ENCODE results near the gene SH3PXD2B.
"Not testable (repeated sequence)": the region's sequence is repeated elsewhere in the genome, so short reads cannot be mapped to it uniquely, and the experiment has no call there.

The SH3PXD2B gene

DNA sequence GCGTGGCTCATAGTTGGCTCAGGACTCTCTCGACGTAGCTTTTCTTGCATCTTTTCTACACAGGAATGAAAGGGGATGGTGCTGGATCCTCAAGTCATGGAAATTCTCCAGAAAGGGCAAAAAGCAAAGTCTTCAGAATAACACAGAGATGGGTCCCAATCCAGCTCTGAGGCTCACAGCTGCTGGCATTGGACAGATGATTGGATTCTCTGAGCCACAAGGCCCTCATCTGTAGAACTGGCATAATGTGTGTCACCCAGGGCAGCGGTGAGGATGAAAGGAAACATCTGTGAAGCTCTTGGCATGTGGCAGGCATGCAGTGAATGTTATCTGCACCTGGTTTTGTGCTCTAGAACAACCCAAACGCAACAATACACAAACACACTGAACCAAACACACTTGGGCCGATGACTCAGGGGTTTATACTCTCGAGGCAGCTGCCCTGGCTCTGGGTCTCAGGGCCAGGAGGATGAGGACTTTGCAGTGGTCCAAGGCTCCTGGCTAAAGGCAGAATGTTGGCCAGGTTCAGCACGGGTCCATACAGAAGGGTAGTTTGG, 106.8 kb downstream of the SH3PXD2B start:
- in situ Hi-C loops (cut with HindIII; ENCODE audit: low sequenced_read_pairs), result no loop called here

DNA sequence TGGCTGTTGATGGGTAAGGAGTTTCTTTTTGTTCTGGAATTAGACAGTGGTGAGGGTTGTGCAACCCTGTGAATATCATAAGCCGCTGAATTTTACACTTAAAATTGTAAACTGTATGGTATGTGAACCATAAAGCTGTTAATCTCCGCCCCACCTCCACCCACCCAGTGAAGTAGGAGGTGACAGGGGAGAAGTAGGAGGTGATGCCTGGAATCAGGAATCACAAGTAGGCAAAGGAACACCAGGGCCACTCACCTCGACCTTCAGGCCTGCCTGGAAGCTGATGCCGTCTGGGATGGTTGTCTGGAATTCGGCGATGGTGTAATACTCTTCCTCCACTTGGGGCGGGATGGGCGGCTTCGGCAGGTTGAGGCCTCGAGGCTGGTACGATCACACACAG, 108.4 kb downstream of the SH3PXD2B start:
- in situ Hi-C loops (cut with HindIII; ENCODE audit: low sequenced_read_pairs), result no loop called here

- in situ Hi-C loops (cut with HindIII; ENCODE audit: low sequenced_read_pairs), result no loop called here
Observed at GRCh38 chr5:172344855-172345409, 109.4 kb downstream of the SH3PXD2B start.

DNA sequence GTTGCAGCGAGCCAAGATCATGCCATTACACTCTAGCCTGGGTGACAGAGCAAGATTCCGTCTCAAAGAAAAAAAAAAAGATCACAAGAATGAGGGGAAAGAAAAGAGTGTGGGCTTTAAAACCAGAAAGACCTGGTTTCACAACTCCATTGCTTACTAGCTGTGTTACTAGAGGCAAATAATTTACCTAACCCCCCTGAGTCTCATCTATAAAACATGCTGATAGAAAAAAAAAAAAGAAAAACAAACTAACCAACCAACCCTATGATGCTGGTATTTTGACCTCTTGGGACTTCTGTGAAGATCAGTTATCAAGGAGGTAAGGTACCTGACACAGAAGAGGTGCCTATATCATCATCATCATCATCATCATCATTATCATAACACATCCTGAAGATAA, 110.6 kb downstream of the SH3PXD2B start:
- in situ Hi-C loops (cut with HindIII; ENCODE audit: low sequenced_read_pairs), result no loop called here

GRCh38 chr5:172342918-172343317, 111.4 kb downstream of the SH3PXD2B start:
- in situ Hi-C loops (cut with HindIII; ENCODE audit: low sequenced_read_pairs), result no loop called here

- in situ Hi-C loops (cut with HindIII; ENCODE audit: low sequenced_read_pairs), result no loop called here
Observed at GRCh38 chr5:172339264-172340180, 114.8 kb downstream of the SH3PXD2B start.

GRCh38 chr5:172336676-172337285, 117.5 kb downstream of the SH3PXD2B start:
- in situ Hi-C loops (cut with HindIII; ENCODE audit: low sequenced_read_pairs), result no loop called here

GRCh38 chr5:172336264-172336663, 118.1 kb downstream of the SH3PXD2B start:
- in situ Hi-C loops (cut with HindIII; ENCODE audit: low sequenced_read_pairs), result no loop called here

- in situ Hi-C loops (cut with HindIII; ENCODE audit: low sequenced_read_pairs), result no loop called here
Observed at GRCh38 chr5:172335721-172336120, 118.6 kb downstream of the SH3PXD2B start.

DNA sequence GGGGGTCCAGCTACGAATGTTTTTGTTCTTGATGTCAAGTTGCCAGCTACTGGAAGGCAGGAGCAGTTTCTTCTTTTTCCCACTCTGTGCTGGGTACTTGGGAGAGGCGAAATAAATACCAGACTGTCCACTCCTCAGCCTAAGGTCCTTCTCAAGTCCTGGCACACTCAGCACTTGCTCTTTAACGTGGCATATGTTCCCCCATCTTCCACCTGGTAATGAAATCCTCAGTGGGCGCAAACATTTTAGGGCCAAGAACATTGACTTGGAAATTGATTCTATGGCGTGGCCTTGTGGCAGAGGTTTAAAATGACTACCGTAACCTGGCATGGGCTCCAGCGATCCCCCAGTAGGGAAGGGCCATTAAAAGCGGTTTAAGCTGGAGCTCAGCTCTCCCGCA, 119.7 kb downstream of the SH3PXD2B start:
- in situ Hi-C loops (cut with HindIII; ENCODE audit: low sequenced_read_pairs), result no loop called here

GRCh38 chr5:172334196-172334595, 120.1 kb downstream of the SH3PXD2B start:
- in situ Hi-C loops (cut with HindIII; ENCODE audit: low sequenced_read_pairs), result no loop called here

DNA sequence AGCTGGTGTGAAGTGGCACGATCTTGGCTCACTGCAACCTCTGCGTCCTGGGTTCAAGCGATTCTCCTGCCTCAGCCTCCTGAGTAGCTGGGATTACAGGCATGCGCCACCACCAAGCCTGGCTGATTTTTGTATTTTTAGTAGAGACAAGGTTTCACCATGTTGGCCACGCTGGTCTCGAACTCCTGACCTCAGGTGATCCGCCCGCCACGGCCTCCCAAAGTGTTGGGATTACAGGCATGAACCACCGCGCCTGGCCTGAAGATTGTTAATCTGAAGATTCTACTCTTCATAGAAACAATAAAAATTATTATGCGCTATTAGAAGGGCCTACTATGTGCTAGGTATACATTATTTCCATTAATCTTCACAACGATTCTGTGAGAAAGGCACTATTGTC, 127.4 kb downstream of the SH3PXD2B start:
- in situ Hi-C loops (cut with HindIII; ENCODE audit: low sequenced_read_pairs), result not testable (repeated sequence)

DNA sequence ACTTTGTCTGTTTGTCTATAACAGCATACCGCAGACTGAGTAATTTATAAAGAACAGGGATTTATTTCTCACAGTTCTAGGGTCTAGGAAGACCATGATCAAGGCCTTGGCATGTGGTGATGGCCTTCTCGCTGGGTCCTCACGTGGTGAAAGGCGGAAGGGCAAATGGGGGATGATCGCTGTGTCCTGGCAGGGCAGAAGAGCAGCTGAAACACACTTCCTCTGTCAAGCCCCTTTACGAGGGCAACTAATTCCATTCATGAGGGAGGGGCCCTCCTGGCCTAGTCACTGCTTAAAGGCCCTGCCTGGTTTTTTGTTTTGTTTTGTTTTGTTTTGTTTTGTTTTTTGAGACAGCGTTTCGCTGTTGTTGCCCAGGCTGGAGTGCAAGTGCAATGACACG, 128.9 kb downstream of the SH3PXD2B start:
- in situ Hi-C loops (cut with HindIII; ENCODE audit: low sequenced_read_pairs), result no loop called here

GRCh38 chr5:172322028-172322965, 132.0 kb downstream of the SH3PXD2B start:
- in situ Hi-C loops (cut with HindIII; ENCODE audit: low sequenced_read_pairs), result no loop called here

DNA sequence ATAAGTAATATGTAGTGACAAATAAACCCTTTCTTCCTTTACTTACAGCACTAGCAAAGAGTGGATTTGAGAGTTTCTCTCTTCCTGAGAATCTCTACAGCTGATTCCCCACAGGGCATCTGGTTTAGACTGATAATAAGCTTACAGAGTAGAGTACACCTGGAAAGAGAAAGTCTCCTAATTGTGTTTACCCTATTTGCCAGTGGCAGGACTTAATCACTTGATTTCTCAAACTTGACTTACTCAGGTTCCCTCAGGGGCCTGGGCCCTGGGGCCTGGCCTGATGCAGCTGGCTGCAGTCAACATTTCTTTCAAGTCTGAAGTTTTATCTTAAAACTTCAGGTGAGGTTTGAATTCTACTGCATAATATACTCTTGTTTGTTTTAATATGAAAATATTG, 132.7 kb downstream of the SH3PXD2B start:
- in situ Hi-C loops (cut with HindIII; ENCODE audit: low sequenced_read_pairs), result no loop called here

- in situ Hi-C loops (cut with HindIII; ENCODE audit: low sequenced_read_pairs), result no loop called here
Observed at GRCh38 chr5:172319708-172320441, 134.4 kb downstream of the SH3PXD2B start.

GRCh38 chr5:172315587-172316493, 138.5 kb downstream of the SH3PXD2B start:
- in situ Hi-C loops (cut with HindIII; ENCODE audit: low sequenced_read_pairs), result no loop called here

- in situ Hi-C loops (cut with HindIII; ENCODE audit: low sequenced_read_pairs), result no loop called here
Observed at GRCh38 chr5:172313915-172314314, 140.4 kb downstream of the SH3PXD2B start.

DNA sequence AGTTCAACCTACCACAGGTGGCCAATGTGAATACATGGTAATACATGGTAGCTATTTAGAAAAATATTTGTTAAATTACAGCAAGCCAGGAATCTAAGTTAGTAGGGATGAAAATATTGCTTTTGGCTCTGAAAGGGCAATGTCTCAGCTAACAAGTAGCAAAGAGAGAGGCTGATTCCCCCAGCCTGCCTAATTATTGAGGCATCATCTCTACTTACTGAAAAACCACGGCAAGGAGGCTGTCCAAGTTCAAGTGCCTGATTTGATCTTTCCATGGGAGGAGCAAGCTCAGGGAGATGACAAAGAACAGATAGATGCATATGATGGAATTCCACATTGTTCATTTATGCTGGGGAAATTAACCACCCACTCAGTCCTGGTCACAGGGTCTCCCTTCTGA, 142.0 kb downstream of the SH3PXD2B start:
- in situ Hi-C loops (cut with HindIII; ENCODE audit: low sequenced_read_pairs), result no loop called here

Measured in endothelial cell of hepatic sinusoid (primary cell).